Fibroblast of pulmonary artery (primary cell): ENCODE measurements around the gene ERC2.

Source experiments
- DNase-seq: peaks from one replicate; pipeline ENCODE4 v3.0.0-alpha.2; 2010; ENCODE audit warnings: low read depth
- H3K4me3 ChIP-seq: replicated peaks from 2 replicates; pipeline ENCODE4 v1.5.1; 2011; ENCODE audit warnings: low read depth, mild to moderate bottlenecking, control low read depth, low read length, moderate library complexity
- TF ChIP-seq, protein P1 (sequence below): IDR thresholded peaks from 2 replicates; pipeline ENCODE4 v1.5.1; 2011; ENCODE audit warnings: mild to moderate bottlenecking, control low read depth, low read length, inconsistent platforms; ENCODE audit errors: missing control alignments

Gene ERC2

DNA sequence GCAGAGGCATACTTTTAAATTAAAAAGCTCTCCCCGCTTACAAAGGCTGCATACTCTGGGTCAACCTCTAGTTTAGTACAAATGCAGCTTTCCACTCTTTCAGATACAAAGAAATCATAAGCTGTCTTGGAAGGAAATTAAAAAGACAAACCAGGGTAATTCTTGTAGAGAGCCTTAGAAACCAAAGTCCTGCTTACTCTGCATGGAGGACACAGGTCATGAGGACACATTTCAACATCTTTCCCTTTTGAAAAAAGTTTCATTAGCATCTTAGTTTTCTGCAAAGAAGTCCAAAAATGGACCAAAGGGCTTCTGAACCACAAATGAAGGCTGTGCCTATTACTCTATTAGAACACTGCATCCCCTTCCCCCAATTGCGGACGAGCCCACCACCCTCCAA lies 930.7 kb downstream of the ERC2 start:
- H3K4me3 ChIP-seq: no peak overlapping the region
- no peak for DNase-seq
- TF ChIP-seq, protein P1, sequence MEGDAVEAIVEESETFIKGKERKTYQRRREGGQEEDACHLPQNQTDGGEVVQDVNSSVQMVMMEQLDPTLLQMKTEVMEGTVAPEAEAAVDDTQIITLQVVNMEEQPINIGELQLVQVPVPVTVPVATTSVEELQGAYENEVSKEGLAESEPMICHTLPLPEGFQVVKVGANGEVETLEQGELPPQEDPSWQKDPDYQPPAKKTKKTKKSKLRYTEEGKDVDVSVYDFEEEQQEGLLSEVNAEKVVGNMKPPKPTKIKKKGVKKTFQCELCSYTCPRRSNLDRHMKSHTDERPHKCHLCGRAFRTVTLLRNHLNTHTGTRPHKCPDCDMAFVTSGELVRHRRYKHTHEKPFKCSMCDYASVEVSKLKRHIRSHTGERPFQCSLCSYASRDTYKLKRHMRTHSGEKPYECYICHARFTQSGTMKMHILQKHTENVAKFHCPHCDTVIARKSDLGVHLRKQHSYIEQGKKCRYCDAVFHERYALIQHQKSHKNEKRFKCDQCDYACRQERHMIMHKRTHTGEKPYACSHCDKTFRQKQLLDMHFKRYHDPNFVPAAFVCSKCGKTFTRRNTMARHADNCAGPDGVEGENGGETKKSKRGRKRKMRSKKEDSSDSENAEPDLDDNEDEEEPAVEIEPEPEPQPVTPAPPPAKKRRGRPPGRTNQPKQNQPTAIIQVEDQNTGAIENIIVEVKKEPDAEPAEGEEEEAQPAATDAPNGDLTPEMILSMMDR: no peak

DNA sequence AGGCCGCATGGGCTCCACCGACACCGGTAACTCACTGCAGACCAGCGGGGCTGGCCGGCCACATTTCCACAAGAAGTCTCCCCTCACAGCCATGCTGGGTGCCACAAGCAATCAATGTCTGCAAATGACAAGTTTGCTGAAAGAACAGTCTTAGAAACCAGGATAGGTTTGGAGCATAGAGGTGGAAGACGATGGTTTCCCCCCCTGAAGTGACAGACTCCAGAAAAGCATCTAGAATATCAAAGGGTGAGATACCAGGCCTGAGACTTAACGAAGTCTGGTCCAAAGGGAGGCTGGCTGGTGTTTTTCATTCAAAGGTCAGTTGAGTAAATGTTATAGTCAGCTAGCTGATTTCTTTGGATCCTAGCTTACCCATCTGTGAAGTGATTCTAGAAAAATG lies 931.1 kb downstream of the ERC2 start:
- H3K4me3 ChIP-seq: no peak overlapping the region
- TF ChIP-seq, protein P1: no peak
- no peak for DNase-seq

DNA sequence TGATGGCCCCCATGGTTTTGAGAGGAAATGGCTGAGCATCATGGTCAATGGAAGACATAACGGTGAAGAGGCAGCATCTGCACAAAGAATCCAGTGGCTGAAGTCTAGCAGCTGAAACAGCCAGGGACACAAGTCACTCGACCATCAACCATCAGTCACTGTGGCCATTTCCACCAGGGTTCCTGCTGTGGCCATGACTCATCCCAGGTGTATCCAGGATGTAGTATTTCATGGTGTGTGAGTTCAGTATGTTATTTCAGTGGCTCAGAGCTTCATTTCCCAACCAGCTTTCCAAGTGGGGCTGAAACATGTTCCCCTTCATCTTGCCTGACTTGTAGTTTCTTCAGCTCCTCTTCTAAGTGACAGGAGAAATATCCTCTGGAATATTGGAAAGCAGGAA lies 933.4 kb downstream of the ERC2 start:
- no peak overlapping the region for H3K4me3 ChIP-seq
- TF ChIP-seq, protein P1: no peak
- DNase-seq: no peak

DNA sequence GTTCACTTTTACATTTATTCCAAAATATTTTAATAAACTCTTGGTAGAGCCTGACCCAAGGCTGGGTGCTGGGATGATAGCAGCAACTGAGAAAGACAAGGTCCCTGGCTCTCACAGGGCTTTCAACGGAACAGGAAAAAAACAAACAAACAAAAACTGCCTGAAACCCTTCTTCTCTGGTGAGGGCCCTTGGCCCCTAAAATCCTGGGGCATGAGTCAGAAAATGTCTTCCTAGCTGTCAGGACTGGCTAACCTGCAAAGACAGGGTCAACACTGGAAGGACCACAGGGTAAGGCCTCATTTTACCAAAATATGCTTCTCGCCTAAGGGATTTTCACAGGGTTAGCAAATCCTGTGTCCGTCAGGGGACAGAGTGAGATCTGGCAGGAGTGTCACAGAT lies 935.5 kb downstream of the ERC2 start:
- DNase-seq: no peak
- TF ChIP-seq, protein P1: no peak
- H3K4me3 ChIP-seq: no peak overlapping the region

DNA sequence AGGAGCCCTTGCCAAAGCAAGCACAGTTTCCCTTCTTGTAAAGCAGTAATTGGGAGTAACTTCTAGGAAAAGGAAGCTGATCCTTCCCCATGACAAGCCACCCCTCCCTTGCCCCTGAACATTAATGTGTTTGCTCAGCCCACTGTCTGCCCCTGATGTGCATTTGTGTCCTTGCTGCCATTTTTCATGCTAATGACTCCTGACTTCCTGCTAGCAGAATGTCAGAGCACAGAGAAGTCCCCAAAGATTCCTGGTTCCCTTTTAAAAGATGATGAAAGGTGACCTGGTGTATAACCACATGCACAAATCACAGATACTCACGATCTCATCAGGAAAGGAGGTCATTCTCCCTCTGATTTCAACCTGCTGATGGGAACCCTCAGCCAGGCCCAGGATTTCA lies 936.9 kb downstream of the ERC2 start:
- no peak for DNase-seq
- no peak overlapping the region for H3K4me3 ChIP-seq
- TF ChIP-seq, protein P1: no peak

DNA sequence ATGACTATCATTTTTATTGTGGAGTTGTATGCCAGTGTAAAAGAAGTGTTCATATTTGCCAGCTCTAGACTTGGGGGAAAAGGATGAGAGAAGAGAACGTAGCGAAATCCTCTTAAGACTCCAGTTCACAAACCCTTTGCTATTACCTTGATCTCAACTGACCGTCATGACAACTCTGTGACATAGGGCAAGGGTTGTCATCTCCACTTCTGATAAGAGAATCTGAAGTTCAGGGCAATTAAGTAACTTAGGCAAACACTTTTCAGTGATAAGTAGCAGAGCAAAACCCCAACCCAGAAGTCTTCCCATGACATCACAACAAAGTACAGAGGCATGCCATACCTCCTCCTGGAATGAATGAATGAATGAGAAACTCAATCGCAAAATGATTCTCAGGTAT lies 940.9 kb downstream of the ERC2 start:
- DNase-seq: no peak
- no peak overlapping the region for H3K4me3 ChIP-seq
- TF ChIP-seq, protein P1: no peak

DNA sequence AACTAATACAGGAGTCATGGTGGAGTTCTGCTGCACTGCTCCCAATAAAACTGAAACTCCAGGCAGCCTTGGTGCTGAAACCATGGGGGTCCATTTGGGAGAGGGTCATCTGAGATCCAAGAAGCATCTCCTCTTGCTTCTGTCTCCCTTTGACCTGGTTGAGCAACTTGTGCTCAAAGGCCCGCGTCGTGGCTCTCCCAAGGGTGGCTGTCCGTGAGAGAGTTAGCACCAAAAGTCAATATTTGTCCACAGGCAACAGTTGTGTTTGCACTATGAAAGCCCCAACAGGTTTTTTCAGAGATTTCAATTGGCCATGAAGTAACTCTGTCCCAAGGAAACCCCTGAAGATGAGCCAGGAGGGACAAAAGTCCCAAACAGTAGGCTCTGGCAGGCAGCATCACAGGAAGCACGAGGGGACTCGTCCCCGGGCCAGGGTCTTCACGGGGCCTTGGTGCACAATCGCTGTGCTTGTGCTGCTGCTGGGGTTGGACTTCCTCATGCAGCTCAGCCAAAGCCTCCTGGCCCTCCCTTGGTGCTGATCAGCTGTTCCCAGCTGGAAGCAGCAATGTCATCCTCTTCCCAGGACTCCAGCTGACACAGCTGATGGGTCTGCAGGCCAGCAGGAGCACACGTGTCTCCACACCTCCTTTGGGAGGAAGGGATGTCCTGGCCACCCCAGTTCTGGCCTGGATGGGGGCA lies 941.8 kb downstream of the ERC2 start:
- no peak overlapping the region for H3K4me3 ChIP-seq
- TF ChIP-seq, protein P1: no peak
- no peak for DNase-seq
